Adipose tissue (tissue), 3 donors: ENCODE measurements around the gene COL25A1. TPM values are rescaled to one million over a fixed set of nuclear protein-coding genes. Genes with fewer than 3 reads are reported as not detected.

Experiments used
- H3K27ac ChIP-seq: one replicate; pipeline ENCODE4 v1.5.1; 2013; ENCODE audit warnings: low read depth, low read length
- WGBS, 3 donors: extraction: QIAGEN DNeasy Blood & Tissue Kit; methylation state at CpG; one replicate each; pipeline ENCODE4 v1.1.7; 2013; 5-methylcytosine and 5-hydroxymethylcytosine counted together
- polyA plus RNA-seq, 3 donors: library from polyadenylated mRNA; stranded (reverse); fragments of 200-250 nt; gene quantifications; one replicate each; pipeline ENCODE4 v1.2.3, GENCODE V29; 2013
- donor health status: healthy with polysubstance abuse.
- donor health status: Bipolar disorder and iron deficiency.
- donor health status: healthy.

COL25A1 gene
- polyA plus RNA-seq, 3 donors: 0.32 to 2.1 (median 1.2) TPM

DNA sequence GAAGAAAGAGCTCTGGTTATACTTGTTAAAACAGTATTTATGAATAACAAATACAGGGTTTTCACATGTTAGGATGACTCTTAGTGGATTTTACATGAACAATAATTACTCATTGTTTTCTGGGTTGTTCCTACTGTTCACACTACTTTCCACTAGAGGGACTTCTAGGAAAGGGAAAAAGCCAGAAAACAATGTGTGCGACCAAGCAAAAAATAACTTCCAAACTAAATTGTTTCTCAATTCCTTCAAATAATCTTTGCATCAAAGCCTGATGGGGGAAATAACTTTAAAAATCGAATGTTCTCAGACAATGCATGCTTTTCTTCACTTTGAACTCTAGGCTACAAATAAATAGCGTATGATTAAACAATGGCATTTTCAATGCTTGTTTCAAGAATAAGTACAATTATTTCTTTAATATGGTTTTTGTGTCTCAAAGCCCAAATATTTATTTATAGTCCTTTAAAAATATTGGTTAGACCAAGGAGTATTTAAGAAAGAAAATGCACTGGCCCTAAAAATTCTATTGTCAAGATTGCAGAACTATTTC is 467.5 kb downstream of the COL25A1 start:
- H3K27ac ChIP-seq: no peak overlapping the region
- WGBS, 3 donors: 28 to 33% (median 30%) methylated on average over 3 of the region's 3 CpGs

DNA sequence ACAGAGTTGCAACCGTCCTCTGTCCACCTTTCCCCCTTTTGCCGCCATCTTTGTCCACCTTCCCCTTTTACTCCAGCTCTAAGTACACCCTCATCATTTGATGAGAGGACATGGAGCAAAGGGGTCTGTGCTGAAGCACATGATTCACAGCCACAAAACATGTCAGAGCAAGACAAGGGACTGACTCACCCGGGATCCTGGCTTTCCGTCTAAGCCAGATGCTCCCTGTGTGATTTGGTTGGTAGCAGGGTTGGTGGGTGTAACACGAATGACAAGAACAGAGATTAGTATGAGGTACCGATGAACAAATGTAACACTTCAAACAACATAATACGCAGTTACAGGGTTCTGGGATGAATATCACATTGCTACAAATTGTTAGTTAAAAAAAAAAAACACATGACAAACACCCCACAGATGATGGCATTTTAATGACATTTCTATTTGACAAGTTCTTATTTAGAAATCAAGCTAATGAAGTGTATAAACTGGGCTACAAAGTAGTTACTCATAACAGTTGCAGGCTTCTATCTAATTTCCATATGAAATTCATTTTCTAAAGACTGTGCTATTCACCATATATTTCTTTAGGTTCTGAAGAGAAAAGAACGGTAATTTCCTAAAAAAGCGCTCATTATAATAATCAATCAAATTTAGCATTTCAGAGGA is 468.2 kb downstream of the COL25A1 start:
- WGBS, 3 donors: 70 to 85% (median 84%) methylated on average over 9 of the region's 9 CpGs
- H3K27ac ChIP-seq: no peak overlapping the region

GRCh38 chr4:108833046-108833445 is 469.4 kb downstream of the COL25A1 start:
- WGBS, 3 donors: 79 to 90% (median 89%) methylated on average over 4 of the region's 4 CpGs
- no peak overlapping the region for H3K27ac ChIP-seq

DNA sequence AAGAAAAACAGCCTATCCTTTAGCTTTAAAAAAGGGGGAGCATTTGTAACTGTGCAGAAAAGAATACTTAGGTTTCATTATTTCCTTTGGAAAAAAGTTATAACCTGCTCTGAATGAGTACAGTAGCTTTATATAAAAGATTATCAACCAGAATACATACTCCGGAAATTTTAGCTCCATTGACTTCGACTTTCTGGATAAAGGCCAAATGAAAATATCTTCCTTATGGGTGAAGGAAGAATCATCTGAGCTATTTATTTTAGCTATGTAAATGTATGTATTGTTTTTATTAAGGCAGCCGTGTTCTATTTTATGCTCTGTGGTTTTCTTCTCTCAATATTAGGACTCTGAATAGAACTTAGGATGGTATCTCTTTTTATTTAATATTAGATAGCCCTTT is 470.6 kb downstream of the COL25A1 start:
- 51 to 55% (median 53%) methylated on average over 3 of the region's 3 CpGs for WGBS, 3 donors

DNA sequence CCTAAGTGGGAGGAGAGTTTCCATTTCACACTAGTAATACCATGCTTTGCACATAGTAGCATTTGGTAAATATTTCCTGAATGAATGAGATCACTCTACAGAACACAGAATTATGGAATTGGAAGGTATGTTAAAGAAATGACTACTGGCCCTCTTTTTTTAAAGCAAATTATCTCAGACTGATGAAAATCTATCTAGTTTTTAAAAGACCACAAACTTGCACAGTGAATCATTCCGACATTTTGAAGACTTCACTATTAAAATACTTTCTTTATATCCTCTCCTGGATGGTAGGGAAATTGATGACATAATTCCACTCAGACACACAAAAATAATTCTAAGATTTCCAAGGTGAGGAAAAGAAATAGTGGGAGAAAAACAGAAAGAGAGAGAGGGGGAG is 471.2 kb downstream of the COL25A1 start:
- 95 to 100% (median 97%) methylated on average over 1 of the region's 1 CpG for WGBS, 3 donors

More for the DNA sequence above, 470.6 kb downstream of the COL25A1 start:
- H3K27ac ChIP-seq: no peak overlapping the region

GRCh38 chr4:108830509-108831244 is 471.8 kb downstream of the COL25A1 start:
- no peak overlapping the region for H3K27ac ChIP-seq
- WGBS, 3 donors: 37 to 43% (median 39%) methylated on average over 4 of the region's 4 CpGs

More for the DNA sequence above, 471.2 kb downstream of the COL25A1 start:
- H3K27ac ChIP-seq: no peak overlapping the region

DNA sequence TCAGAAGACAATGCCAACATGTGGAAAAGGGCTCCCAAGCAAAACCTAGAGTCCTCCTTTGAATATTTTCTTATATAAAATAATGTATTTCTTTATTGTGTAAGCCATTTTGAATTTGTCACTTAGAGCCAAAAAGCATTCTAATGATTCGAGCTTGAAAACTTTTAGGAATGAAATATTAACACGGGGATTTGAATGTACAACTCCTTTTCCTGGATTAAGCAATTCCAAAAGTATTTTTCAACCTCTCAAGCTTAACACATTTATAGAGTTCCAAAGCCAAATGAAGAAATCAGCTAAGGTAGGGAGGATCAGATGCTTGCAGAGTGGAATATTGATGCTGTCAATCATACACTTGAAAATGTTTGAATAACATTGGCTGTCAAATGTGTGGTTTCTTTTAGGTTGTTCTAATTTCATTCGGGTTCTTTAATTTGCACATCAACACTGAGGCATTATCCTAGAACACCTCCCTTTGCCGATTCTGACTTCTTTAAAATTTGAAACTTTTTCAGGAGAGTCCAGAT is 472.4 kb downstream of the COL25A1 start:
- WGBS, 3 donors: 68 to 73% (median 68%) methylated on average over 4 of the region's 4 CpGs

GRCh38 chr4:108828620-108829019 is 473.8 kb downstream of the COL25A1 start:
- H3K27ac ChIP-seq: no peak overlapping the region

More for the DNA sequence above, 472.4 kb downstream of the COL25A1 start:
- H3K27ac ChIP-seq: no peak overlapping the region

DNA sequence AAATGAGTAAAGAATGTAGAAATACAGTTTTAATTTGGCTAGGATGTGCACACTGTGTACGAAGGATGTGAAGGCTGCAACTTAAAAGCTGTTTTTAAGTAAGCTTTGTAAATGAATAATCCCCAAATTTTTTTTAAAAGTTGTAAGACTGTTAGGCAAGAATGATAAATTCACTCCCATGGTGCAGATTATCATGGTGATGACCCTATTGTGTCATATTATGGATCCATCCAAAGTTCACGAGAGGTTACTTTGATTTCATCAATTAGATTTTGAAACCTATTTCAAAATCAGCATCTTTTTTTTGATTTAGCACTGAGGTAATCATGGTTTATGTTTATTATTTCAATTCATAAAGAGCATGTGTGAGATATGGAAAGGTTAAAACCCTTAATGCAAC is 476.7 kb downstream of the COL25A1 start:
- no peak overlapping the region for H3K27ac ChIP-seq
- WGBS, 3 donors: 56 to 87% (median 65%) methylated on average over 2 of the region's 2 CpGs

More at GRCh38 chr4:108828620-108829019, 473.8 kb downstream of the COL25A1 start:
- 13 to 45% (median 44%) methylated on average over 3 of the region's 3 CpGs for WGBS, 3 donors

DNA sequence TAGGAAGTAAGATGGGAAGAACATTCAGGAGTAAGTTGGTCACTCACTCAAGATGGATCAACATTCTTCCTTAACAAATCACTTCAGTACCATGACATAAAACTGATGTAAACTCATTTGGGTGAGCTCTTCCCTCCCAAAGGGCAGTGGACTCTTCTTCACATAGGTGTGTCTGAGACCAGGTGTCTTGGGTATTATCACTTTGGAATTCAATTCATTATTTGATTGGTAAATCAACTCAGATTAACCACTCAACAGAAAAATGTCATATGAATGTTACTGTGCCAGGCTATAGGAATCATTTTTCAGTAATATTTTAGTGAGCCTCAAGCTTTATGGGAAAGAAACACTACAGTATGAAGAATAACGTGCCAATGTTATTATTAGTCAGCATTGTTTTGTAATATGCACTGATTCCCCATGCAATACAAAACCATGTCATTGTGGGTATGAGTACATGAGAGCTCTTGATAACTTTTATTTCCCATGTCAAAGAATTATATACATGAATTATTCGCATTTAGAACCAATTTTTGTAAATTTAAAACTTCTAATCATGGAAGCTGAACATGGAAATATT is 481.0 kb downstream of the COL25A1 start:
- 44 to 63% (median 61%) methylated on average over 2 of the region's 2 CpGs for WGBS, 3 donors
- H3K27ac ChIP-seq: no peak overlapping the region

DNA sequence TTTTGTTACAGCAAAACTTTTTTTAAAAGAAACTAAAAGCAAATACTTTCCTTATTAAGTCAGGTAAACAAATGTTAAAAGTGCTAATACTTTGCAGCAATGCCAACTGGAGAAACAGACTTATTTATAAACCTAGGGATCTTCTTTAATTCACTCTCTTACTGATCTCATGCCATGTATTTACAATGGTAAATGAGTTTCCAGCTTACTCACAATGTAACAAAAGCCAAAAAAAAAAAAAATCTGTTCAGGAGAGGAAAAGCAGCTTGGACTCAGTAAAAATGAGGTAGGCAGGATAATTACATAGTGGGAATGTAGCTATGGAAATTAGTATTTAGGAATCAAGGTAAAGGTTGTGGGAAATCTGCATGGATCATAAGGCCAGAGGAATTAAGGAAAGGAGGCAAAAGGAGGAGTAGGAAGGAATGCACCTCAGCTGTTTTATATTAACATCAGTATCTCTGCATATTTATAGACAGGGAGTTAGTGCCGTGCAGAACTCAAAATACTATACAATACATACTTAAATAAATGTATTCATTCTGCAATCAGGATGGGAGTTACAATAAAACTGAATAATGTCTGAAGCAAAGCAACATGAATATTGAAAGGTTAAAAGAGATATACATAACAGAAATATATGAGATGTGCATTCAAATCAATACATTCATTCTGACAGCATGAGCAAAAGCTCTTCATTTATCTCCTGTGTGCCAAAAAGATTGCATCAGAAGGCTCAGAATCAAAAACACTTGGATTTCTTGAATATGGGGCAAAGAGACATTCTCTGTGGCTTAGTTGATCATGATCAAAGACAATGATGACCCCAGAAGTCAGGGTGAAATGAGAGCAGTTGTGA is 481.7 kb downstream of the COL25A1 start:
- no peak overlapping the region for H3K27ac ChIP-seq
- WGBS, 3 donors: 84 to 86% (median 85%) methylated on average over 1 of the region's 1 CpG

GRCh38 chr4:108814326-108814725 is 488.1 kb downstream of the COL25A1 start:
- H3K27ac ChIP-seq: no peak overlapping the region

GRCh38 chr4:108813261-108813660 is 489.2 kb downstream of the COL25A1 start:
- H3K27ac ChIP-seq: no peak overlapping the region
- WGBS, 3 donors: 80 to 91% (median 82%) methylated on average over 3 of the region's 3 CpGs

More at GRCh38 chr4:108814326-108814725, 488.1 kb downstream of the COL25A1 start:
- WGBS, 3 donors: 46 to 83% (median 78%) methylated on average over 4 of the region's 4 CpGs

DNA sequence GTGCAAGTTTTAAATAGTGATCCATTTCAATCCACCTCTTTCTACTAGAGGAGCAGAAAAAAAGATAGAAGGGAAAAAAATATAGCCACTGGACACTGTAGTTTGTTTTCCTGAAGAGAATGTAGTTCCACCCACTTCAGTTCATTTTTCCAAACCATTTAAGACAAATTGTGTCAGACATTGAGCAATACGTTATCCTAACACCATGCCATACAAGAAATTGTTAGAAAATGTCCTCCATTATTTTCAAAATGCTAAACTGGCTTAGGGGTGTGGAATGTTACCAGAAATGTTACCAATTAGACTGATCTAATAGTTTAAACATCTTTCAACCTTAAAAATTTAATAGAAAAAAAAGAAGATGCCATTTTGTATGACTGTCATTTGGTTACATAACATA is 491.0 kb downstream of the COL25A1 start:
- no peak overlapping the region for H3K27ac ChIP-seq
- 79 to 83% (median 81%) methylated on average over 1 of the region's 1 CpG for WGBS, 3 donors

GRCh38 chr4:108810087-108810486 is 492.4 kb downstream of the COL25A1 start:
- H3K27ac ChIP-seq: no peak overlapping the region
- 83 to 92% (median 90%) methylated on average over 1 of the region's 1 CpG for WGBS, 3 donors

GRCh38 chr4:108804648-108805273 is 497.7 kb downstream of the COL25A1 start:
- WGBS, 3 donors: 80 to 89% (median 84%) methylated on average over 5 of the region's 5 CpGs

DNA sequence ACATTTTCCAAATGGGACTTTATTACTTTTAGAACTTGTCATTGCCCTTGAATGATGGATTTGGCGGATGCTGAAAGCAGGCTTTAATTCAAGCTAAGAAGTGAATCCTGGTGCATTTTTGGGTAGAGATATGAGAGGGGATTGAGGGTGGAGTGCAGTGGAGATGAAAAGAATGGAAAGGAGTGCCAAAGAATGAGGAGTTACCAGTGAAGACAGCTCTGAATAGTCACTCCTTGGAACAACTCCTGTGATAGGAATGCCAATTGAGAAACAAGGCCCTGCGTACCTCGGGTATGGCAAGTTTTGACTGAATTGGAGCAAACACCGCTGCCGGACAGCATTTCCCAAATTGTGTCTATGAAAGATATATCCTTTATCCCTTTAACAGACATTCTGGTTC is 503.2 kb downstream of the COL25A1 start:
- WGBS, 3 donors: 55 to 88% (median 65%) methylated on average over 5 of the region's 5 CpGs
- H3K27ac ChIP-seq: no peak overlapping the region

More at GRCh38 chr4:108804648-108805273, 497.7 kb downstream of the COL25A1 start:
- H3K27ac ChIP-seq: no peak overlapping the region
